Gastroesophageal sphincter (tissue), 3 donors: ENCODE data around the gene CCSER1.

Experiments used
- EP300 ChIP-seq: sonication (generic); formaldehyde crosslinking; IDR thresholded peaks from one replicate; pipeline ENCODE4 v1.6.1; 2017; ENCODE audit warnings: antibody characterized with exemption, mild to moderate bottlenecking
- POLR2A ChIP-seq, 2 donors: fragments of 450-650 bp; IDR thresholded peaks; one replicate each; pipeline ENCODE4 v1.6.1; 2017; ENCODE audit warnings: antibody characterized with exemption in 2 of 2, mild to moderate bottlenecking in 2 of 2, moderate library complexity in 1 of 2
- POLR2AphosphoS5 ChIP-seq: sonication (generic); formaldehyde crosslinking; IDR thresholded peaks from one replicate; pipeline ENCODE4 v1.6.1; 2017; ENCODE audit warnings: antibody characterized with exemption
- TF ChIP-seq, protein P1 (sequence below), 4 experiments: fragments of 200-600 bp in 2 of 4; fragments of 450-650 bp in 2 of 4; sonication (generic) in 1 of 4; IDR thresholded peaks; one replicate each; pipeline ENCODE4 v1.5.1; 2017 to 2019; ENCODE audit warnings: antibody characterized with exemption in 4 of 4, mild to moderate bottlenecking in 2 of 4, moderate library complexity in 2 of 4

DNA sequence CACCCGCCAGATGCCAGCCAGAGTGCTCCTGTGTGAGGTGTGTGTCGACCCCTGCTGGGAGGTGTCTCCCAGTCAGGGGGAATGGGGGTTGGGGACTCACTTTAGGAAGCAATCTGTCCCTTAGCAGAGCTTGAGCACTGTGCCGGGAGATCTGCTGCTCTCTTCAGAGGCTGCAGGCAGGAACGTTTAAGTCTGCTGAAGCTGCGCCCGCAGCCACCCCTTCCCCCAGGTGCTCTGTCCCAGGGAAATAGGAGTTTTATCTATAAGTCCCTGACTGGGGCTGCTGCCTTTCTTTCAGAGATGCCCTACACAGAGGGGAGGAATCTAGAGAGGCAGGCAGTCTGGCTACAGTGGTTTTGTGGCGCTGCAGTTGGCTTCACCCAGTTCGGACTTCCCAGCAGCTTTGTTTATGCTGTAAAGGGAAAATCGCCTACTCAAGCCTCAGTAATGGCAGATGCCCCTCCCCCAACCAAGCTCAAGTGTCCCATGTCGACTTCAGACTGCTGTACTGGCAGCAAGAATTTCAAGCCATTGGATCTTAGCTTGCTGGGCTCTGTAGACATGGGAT lies 80.8 kb downstream of the CCSER1 start:
- TF ChIP-seq, protein P1, sequence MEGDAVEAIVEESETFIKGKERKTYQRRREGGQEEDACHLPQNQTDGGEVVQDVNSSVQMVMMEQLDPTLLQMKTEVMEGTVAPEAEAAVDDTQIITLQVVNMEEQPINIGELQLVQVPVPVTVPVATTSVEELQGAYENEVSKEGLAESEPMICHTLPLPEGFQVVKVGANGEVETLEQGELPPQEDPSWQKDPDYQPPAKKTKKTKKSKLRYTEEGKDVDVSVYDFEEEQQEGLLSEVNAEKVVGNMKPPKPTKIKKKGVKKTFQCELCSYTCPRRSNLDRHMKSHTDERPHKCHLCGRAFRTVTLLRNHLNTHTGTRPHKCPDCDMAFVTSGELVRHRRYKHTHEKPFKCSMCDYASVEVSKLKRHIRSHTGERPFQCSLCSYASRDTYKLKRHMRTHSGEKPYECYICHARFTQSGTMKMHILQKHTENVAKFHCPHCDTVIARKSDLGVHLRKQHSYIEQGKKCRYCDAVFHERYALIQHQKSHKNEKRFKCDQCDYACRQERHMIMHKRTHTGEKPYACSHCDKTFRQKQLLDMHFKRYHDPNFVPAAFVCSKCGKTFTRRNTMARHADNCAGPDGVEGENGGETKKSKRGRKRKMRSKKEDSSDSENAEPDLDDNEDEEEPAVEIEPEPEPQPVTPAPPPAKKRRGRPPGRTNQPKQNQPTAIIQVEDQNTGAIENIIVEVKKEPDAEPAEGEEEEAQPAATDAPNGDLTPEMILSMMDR (IDR thresholded peaks at IDR 0.05): no peak
- TF ChIP-seq POLR2A (IDR thresholded peaks at IDR 0.05) (no peak), POLR2AphosphoS5 (no peak), EP300 (no peak)
